Heart left ventricle (tissue), 13 donors: ENCODE results near the gene CRNN.

Experiments
- POLR2A ChIP-seq, 2 donors: fragments of 450-650 bp; IDR thresholded peaks; one replicate each; pipeline ENCODE4 v1.6.1; 2017; ENCODE audit warnings: antibody characterized with exemption in 2 of 2, mild to moderate bottlenecking in 2 of 2, moderate library complexity in 2 of 2
- TF ChIP-seq, protein P1 (sequence below), 12 donors: fragments of 200-600 bp; sonication (generic) in 4 of 12; IDR thresholded peaks; one replicate each; pipeline versions ENCODE4 v1.5.0 to v1.8.0; 2018 to 2022; ENCODE audit warnings: antibody characterized with exemption in 12 of 12, mild to moderate bottlenecking in 5 of 12
- donor health status: ischemic (EF 13 %, LVEDD 7.1; RV severe dilation, severe dysfunction).
- donor health status: DM: no; HTN: yes; CAD: no.
- donor health status: DM: no; HTN: no; CAD: no.
- donor health status: ischemic (EF 25% LVEDD 6.9; RV normal size, moderate dysfunction).
- donor health status: ischemic (EF 25% LVEDD 5.7; RV mildly dilated, moderate dysfunction).
- donor health status: ischemic (EF 35%, LVEDD 5.7; RV mildly dilated, moderate dysfunction).
- donor health status: nonischemic (EF 11% LVEDD 7.7; RV severe dilation, severe dysfunction).
- donor health status: DM: yes; HTN: yes; CAD: no.
- donor health status: PGD.
- donor health status: ischemic (EF 29% LVEDD 5.4; RV normal size, mild dysfunction).
- donor health status: nonischemic (EF 23%, LVEDD 6.1; RV moderate dilation, normal function).

DNA sequence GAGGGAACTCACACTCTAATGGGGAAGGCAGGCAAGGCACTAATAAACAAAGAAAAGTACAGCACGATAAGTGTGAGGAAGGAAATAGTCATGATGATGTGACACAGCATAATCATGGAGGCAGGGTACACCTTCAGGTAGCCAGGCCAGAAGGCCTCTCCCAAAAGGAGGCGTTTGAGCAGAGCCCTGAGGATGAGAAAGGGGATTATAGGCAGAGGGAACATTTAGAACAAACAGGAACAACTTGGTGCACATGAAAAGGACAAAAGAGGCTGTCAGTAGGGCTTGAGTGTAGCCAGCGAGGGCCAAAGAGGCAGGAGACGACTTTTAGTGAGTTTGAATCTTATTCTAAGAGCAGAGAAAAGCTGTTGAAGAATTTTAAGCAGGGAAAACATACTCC lies 33.4 kb upstream of the CRNN start:
- TF ChIP-seq, protein P1, sequence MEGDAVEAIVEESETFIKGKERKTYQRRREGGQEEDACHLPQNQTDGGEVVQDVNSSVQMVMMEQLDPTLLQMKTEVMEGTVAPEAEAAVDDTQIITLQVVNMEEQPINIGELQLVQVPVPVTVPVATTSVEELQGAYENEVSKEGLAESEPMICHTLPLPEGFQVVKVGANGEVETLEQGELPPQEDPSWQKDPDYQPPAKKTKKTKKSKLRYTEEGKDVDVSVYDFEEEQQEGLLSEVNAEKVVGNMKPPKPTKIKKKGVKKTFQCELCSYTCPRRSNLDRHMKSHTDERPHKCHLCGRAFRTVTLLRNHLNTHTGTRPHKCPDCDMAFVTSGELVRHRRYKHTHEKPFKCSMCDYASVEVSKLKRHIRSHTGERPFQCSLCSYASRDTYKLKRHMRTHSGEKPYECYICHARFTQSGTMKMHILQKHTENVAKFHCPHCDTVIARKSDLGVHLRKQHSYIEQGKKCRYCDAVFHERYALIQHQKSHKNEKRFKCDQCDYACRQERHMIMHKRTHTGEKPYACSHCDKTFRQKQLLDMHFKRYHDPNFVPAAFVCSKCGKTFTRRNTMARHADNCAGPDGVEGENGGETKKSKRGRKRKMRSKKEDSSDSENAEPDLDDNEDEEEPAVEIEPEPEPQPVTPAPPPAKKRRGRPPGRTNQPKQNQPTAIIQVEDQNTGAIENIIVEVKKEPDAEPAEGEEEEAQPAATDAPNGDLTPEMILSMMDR (IDR thresholded peaks at IDR 0.05), result no peak
- TF ChIP-seq POLR2A (IDR thresholded peaks at IDR 0.05), result no peak
